ENCODE results near the gene RELL1.
A peak's percentile ranks its signal among the peaks of the same experiment; 100 is the strongest.
"Not testable (repeated sequence)": the region's sequence is repeated elsewhere in the genome, so short reads cannot be mapped to it uniquely, and the experiment has no call there.

Gene RELL1

GRCh38 chr4:37669124-37669523 is 17.1 kb downstream of the RELL1 start:
- DNase-seq; in situ Hi-C loops (cut with MboI; ENCODE audit: low pct_unique_long_range_greater_than_20kb, low sequenced_read_pairs): not testable (repeated sequence)

DNA sequence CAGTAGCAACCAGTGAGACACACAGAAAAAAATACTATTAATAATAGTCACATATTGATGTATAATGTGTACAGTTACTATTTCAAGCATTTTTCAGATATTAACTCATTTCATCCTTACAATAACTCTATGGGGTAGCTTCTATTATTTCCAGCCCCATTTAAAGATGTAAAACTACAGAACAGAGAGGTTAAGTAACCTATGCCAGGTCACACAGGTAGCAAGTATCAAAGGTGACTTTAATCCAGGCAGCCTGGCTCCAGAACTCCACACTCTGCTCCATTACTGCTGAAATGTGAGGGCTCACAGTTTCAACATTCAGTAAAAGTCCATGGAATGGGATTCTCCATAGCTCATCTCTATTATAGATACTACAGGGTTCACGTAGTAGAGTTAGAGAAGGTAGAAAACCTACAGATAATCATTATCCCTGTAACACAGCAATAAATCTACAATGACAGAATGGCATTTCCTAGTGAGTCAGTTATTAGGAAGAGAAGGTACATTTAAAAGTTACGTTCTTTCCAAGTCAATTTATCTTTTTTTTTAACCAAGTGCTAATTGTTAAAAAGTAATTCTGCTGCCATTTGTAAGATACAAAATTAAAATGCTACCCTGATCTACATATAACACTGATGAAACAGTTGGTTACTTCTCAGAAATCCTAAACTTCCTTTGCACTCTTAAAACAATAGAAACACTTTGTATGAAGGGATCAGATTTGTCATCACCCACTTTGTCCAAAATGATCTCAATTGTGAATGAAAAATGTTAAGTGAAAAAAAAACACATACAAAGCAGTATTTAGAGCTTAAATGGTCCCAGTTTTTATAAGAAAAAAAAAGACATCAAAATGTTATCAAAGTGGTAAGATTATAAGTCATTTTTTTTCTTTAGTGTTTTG is 18.7 kb downstream of the RELL1 start:
- in situ Hi-C loops (cut with MboI; ENCODE audit: low pct_unique_long_range_greater_than_20kb, low sequenced_read_pairs) = no loop called here
- DNase-seq = no peak

- no peak for DNase-seq
- in situ Hi-C loops (cut with MboI; ENCODE audit: low pct_unique_long_range_greater_than_20kb, low sequenced_read_pairs) = no loop called here
Measured at GRCh38 chr4:37666625-37667071, 19.5 kb downstream of the RELL1 start.

GRCh38 chr4:37665333-37666320 is 20.5 kb downstream of the RELL1 start:
- no peak for DNase-seq
- in situ Hi-C loops (cut with MboI; ENCODE audit: low pct_unique_long_range_greater_than_20kb, low sequenced_read_pairs) = no loop called here

DNA sequence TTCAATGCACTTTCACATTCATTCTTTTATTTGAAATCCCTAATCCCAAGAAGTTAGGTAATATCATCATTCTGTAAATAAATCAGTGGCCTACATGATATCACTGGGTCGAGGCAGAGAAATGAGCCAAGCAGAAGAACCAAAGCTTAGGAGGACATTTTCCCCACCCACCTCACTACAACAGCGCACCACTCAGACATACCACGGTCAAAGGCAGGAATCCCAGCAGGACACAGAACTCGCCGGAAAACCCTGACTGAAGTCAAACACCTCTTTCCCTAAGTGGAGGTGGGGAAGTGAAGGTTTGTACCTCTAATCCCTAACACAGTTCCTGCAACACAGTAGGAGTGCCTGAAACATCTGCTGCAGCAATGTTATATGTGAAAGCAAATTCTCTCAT is 21.5 kb downstream of the RELL1 start:
- no peak for DNase-seq
- in situ Hi-C loops (cut with MboI; ENCODE audit: low pct_unique_long_range_greater_than_20kb, low sequenced_read_pairs) = no loop called here

DNA sequence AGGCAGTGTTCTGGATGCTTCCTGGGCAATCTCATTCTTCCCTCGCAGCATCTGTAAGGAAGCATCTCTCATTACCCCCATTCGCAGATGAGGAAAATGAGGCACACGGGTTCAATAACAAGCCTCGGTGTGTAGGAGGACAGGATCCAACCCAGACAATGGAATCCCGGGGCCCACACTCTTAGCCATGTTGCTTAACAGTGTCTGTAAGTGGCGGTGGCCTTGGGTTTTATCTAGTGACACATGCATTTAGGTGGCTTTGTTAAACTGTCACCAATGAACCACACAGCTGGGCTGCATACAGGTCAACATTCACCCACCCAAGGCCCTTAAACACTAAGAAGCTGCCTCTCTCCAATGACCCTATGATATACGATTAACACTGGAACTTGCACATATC is 22.6 kb downstream of the RELL1 start:
- in situ Hi-C loops (cut with MboI; ENCODE audit: low pct_unique_long_range_greater_than_20kb, low sequenced_read_pairs) = no loop called here
- no peak for DNase-seq

DNA sequence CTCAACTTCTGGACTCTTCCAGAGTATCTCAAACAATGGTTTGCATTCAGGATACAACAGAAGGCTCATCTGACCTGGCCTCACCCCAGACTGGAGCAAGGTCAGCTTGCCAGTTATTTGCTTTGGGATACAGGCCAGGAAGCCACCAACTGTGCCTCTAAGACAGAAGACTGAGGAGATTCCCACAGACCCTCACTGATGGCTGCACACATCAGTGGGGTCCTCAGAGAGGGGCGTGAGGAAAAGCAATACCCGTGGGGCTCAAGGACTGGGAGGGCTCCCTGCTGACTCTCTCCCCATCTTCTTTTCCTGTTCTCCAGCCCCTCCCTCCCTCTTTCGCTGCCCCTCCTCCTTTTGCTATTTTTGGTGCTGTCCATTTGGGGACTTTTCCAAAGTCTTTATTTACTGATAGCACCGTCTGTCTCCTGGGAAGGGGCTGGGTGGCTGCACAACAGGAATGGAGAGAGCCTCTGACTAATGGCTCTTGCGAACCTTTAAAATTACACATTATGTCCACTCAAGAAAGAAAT is 23.2 kb downstream of the RELL1 start:
- no peak for DNase-seq
- in situ Hi-C loops (cut with MboI; ENCODE audit: low pct_unique_long_range_greater_than_20kb, low sequenced_read_pairs) = no loop called here

DNA sequence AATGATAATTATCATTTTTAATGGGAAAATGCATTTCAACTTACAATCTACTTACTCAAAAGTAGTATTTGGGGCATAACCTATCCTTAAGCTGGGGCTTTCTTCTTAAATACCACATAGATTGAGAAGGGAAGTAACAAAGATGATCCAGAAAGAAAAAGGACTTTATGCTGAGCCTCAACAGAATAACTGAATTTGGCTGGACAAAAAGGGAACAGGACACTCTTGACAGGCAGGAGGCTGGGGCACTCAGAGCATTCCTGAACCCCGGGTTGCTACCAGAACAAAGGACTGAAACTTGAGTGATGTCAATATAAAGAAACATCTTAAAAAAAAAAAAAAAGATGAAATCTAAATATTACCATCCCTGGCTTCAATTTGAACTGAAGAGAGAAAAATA is 23.9 kb downstream of the RELL1 start:
- in situ Hi-C loops (cut with MboI; ENCODE audit: low pct_unique_long_range_greater_than_20kb, low sequenced_read_pairs) = no loop called here

GRCh38 chr4:37661772-37662171 is 24.4 kb downstream of the RELL1 start:
- in situ Hi-C loops (cut with MboI; ENCODE audit: low pct_unique_long_range_greater_than_20kb, low sequenced_read_pairs) = no loop called here
- DNase-seq = no peak

More for the DNA sequence above, 23.9 kb downstream of the RELL1 start:
- no peak for DNase-seq

GRCh38 chr4:37659696-37660095 is 26.5 kb downstream of the RELL1 start:
- no peak for DNase-seq
- in situ Hi-C loops (cut with MboI; ENCODE audit: low pct_unique_long_range_greater_than_20kb, low sequenced_read_pairs) = no loop called here

DNA sequence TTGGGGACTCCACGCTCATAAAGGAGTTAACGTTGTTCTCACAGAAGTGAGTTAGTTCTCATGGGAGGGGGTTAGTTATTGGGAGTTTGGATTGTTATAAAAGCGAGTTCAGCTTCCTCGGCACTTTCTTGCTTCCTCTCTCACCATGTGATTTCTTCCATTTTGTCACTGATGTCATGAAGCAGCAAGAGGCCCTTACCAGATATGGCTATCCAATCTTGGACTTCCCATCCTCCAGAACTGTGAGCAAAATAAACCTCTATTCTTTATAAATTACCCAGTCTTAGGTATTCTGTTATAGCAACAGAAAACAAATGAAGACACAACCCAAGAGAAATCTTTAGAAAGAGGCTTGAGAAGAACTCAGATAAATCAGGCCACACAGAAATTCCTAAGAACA is 29.5 kb downstream of the RELL1 start:
- in situ Hi-C loops (cut with MboI; ENCODE audit: low pct_unique_long_range_greater_than_20kb, low sequenced_read_pairs) = no loop called here
- DNase-seq = no peak

GRCh38 chr4:37653601-37654000 is 32.6 kb downstream of the RELL1 start:
- in situ Hi-C loops (cut with MboI; ENCODE audit: low pct_unique_long_range_greater_than_20kb, low sequenced_read_pairs) = no loop called here
- peak; percentile 56 for DNase-seq

GRCh38 chr4:37652747-37653527 is 33.2 kb downstream of the RELL1 start:
- no peak for DNase-seq

DNA sequence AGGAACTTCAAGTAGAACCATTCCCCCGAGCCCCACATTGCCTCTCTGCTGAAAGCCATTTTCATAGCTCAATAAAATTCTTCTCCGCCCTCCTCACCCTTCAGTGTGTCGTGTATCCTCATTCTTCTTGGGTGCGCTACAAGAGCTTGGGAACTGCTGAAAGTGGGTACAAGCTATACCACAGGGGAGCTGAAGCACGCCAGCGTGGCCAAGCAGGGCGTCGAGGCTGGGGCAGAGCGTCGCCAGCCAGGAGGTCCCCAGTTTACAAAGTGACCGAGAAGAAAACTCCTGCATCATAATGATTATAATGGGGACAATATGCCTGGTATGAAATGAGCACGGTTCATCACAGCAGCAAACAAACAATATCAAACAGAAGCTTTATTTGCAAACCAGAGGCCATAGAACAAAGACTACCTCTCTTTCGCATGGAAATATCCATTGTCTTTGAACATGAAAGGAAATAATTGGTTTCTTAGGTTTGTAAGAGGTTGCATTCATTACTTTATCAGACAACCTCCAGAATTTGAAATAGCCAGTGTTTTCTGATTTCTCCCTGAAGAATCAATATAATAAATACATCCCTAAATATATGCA is 34.3 kb downstream of the RELL1 start:
- in situ Hi-C loops (cut with MboI; ENCODE audit: low pct_unique_long_range_greater_than_20kb, low sequenced_read_pairs) = no loop called here
- no peak for DNase-seq

More at GRCh38 chr4:37652747-37653527, 33.2 kb downstream of the RELL1 start:
- in situ Hi-C loops (cut with MboI; ENCODE audit: low pct_unique_long_range_greater_than_20kb, low sequenced_read_pairs) = no loop called here

- in situ Hi-C loops (cut with MboI; ENCODE audit: low pct_unique_long_range_greater_than_20kb, low sequenced_read_pairs) = no loop called here
- peak; percentile 41 for DNase-seq
Measured at GRCh38 chr4:37650481-37650880, 35.7 kb downstream of the RELL1 start.

- in situ Hi-C loops (cut with MboI; ENCODE audit: low pct_unique_long_range_greater_than_20kb, low sequenced_read_pairs) = no loop called here
- DNase-seq = no peak
Measured at GRCh38 chr4:37649268-37649667, 36.9 kb downstream of the RELL1 start.

DNA sequence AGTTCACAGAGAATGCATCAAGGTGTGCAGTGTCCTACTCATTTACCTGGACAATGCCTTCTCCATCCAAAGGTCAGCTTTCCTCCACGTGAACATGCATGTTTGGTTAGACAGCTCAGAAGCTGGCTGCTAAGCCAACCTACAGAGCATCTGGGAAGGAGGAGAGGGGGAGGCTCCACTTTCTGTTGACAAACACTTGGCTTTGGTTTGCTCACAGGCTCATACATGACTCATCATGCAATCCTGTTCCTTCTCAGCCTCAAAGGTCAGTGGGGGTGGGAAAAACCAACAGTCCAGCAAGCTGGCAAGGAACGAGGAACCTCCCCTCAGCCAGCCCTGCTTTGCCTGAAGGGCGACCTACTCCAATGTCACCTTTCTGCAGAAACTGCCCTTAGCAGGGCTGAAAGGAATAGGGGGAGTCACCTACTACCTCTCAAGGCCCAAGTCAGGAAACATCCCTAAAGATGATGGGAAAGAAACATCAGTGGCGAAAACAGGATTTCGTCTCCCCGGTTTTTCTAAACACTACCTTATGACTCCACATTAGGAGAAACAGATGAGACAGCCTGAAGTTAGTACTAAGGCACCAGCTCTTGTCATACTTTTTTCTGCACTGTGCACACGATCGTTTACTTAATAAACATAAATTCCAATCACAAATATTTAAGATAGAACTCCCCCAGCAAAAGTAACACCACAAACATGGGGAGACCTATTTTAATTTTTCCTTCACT is 37.9 kb downstream of the RELL1 start:
- DNase-seq = peak; percentile 15
- in situ Hi-C loops (cut with MboI; ENCODE audit: low pct_unique_long_range_greater_than_20kb, low sequenced_read_pairs) = no loop called here

- in situ Hi-C loops (cut with MboI; ENCODE audit: low pct_unique_long_range_greater_than_20kb, low sequenced_read_pairs) = no loop called here
- no peak for DNase-seq
Measured at GRCh38 chr4:37646247-37646646, 39.9 kb downstream of the RELL1 start.
